Suprapubic skin (tissue), 4 donors: ENCODE measurements around the gene F3. TPM values are rescaled to one million over a fixed set of nuclear protein-coding genes. Genes with fewer than 3 reads are reported as not detected.

Experiments
- DNase-seq, 2 donors: peaks; one replicate each; pipeline ENCODE4 v3.0.0-alpha.2; 2019; ENCODE audit warnings: low spot score in 2 of 2
- H3K27ac ChIP-seq: fragments of 200-600 bp; sonication (generic); one replicate; pipeline ENCODE4 v1.5.1; 2019
- H3K27me3 ChIP-seq: fragments of 200-600 bp; sonication (generic); one replicate; pipeline ENCODE4 v1.5.1; 2019
- H3K36me3 ChIP-seq: fragments of 200-600 bp; sonication (generic); one replicate; pipeline ENCODE4 v1.5.1; 2019
- H3K4me1 ChIP-seq: fragments of 200-600 bp; sonication (generic); one replicate; pipeline ENCODE4 v1.5.1; 2019
- H3K4me3 ChIP-seq: fragments of 200-600 bp; sonication (generic); one replicate; pipeline ENCODE4 v1.5.1; 2019; ENCODE audit warnings: mild to moderate bottlenecking
- H3K9me3 ChIP-seq: fragments of 200-600 bp; sonication (generic); one replicate; pipeline ENCODE4 v1.5.1; 2019
- CTCF ChIP-seq, 2 donors: fragments of 200-600 bp in 1 of 2; fragments of 450-650 bp in 1 of 2; sonication (generic) in 1 of 2; IDR thresholded peaks; one replicate each; pipeline ENCODE4 v1.5.1; 2016 to 2019; ENCODE audit warnings: antibody characterized with exemption in 2 of 2, mild to moderate bottlenecking in 1 of 2, moderate library complexity in 1 of 2
- EP300 ChIP-seq: sonication (generic); formaldehyde crosslinking; IDR thresholded peaks from one replicate; pipeline ENCODE4 v1.6.1; 2017; ENCODE audit warnings: antibody characterized with exemption
- POLR2A ChIP-seq, 2 donors: fragments of 450-650 bp; IDR thresholded peaks; one replicate each; pipeline ENCODE4 v1.6.1; 2017; ENCODE audit warnings: antibody characterized with exemption in 2 of 2, mild to moderate bottlenecking in 2 of 2, moderate library complexity in 2 of 2
- POLR2AphosphoS5 ChIP-seq, 3 donors: sonication (generic); formaldehyde crosslinking; IDR thresholded peaks; one replicate each; pipeline ENCODE4 v1.6.1; 2017; ENCODE audit warnings: antibody characterized with exemption in 3 of 3
- WGBS: methylation state at CpG from one replicate; pipeline ENCODE4 v1.1.5; 2018; 5-methylcytosine and 5-hydroxymethylcytosine counted together
- total RNA-seq, 4 donors: library from RNA; depleted of rRNA; stranded (reverse); fragments of >200 nt; gene quantifications; one replicate each; pipeline ENCODE4 v1.1.0, GENCODE V29; 2016

F3 gene
- total RNA-seq, 4 donors from 2014 or later, result 36.5 to 110 (median 84.0) TPM

DNA sequence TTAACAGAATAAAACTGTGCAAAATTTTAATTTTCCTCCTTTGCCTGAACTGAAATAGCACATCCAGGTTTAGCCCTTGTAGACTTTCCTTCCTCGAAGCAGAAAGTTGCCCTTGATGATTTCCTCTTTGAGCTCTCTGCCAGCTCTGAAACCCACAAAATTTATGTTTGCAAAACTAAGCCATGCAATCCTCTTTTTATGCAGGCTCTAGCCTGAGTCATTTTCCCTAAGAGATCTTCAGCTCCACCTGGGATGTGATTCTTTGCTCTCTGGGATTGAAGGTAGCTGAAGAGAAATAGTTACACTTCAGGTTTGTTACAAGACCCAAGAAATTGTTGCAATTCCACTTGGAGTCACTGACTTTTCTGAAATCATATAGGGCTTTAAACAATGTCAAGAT is 1.4 kb upstream of the F3 start:
- Histone ChIP-seq H3K4me1 (peaks cover 56% of the 10 kb centered on the region), H3K27ac (no peak overlapping the region), H3K4me3 (peak overlapping the region; percentile 66), H3K27me3 (peaks cover 3% of the 10 kb centered on the region), H3K36me3 (no peaks in the 10 kb centered on the region), H3K9me3 (no peaks in the 10 kb centered on the region)
- 10% methylated on average over 1 of the region's 1 CpG for WGBS
- DNase-seq, result no peak
- TF ChIP-seq POLR2A (IDR thresholded peaks at IDR 0.05), result no peak
- TF ChIP-seq EP300, result no peak
- TF ChIP-seq CTCF (IDR thresholded peaks at IDR 0.05), result no peak
- TF ChIP-seq POLR2AphosphoS5 (IDR thresholded peaks at IDR 0.05), result no peak

GRCh38 chr1:94542088-94542870 is 720 bp upstream of the F3 start:
- Histone ChIP-seq H3K4me1 (peaks cover 56% of the 10 kb centered on the region), H3K27me3 (peaks cover 3% of the 10 kb centered on the region), H3K4me3 (peak overlapping the region; percentile 66), H3K27ac (peak overlapping the region; percentile 87), H3K9me3 (no peaks in the 10 kb centered on the region), H3K36me3 (no peaks in the 10 kb centered on the region)
- WGBS, result 2% methylated on average over 15 of the region's 26 CpGs
- DNase-seq, result peak; percentile 75 to 81
- TF ChIP-seq POLR2AphosphoS5 (IDR thresholded peaks at IDR 0.05) (no peak), POLR2A (IDR thresholded peaks at IDR 0.05) (no peak), EP300 (no peak), CTCF (IDR thresholded peaks at IDR 0.05) (no peak)

DNA sequence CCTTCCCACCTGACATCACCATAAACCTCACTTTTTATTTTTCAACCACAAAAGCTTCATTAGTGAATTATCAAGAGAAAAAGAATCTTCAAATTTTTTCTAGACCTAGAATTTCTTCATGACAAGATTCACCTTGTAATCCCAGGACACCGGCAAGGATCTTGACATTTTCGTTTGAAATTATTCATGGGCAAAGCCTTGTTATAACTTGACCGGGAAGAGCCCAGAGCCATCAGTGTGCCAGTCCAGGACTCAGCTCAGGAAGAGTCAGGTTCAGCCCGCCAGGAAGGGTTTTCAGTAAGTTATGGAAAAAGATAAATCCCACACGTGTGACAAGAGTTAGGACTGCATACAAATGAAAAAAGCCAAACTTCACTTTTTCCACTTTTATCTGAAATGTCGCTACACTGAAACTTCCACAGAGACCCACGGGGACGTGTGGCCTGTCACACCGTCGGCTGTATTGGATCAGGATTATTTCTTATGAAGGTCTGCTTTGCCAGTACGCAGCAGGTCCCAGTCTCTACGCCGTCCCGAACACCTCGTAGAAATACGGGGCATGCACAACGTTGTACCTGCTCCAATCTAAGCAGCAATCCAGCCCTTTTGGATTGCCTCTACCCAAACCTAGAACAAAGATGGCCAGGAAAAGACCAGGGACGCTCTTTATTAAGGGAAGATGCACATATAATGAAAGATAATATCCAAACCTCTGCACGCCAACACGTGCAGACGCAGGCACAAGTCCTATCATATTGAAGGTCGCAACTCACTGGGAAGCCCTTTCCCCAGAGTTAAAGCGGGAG is 916 bp downstream of the F3 start:
- TF ChIP-seq POLR2A (IDR thresholded peaks at IDR 0.05), result no peak
- TF ChIP-seq CTCF (IDR thresholded peaks at IDR 0.05), result no peak
- TF ChIP-seq EP300, result no peak
- Histone ChIP-seq H3K4me1 (peaks cover 56% of the 10 kb centered on the region), H3K27ac (peak overlapping the region; percentile 87), H3K9me3 (no peaks in the 10 kb centered on the region), H3K36me3 (peaks cover under 1% of the 10 kb centered on the region), H3K27me3 (peaks cover 3% of the 10 kb centered on the region), H3K4me3 (peak overlapping the region; percentile 66)
- WGBS, result 45% methylated on average over 23 of the region's 23 CpGs
- no peak for DNase-seq

GRCh38 chr1:94539496-94539895 is 2.1 kb downstream of the F3 start:
- DNase-seq, result no peak
- Histone ChIP-seq H3K9me3 (no peaks in the 10 kb centered on the region), H3K27me3 (peaks cover 3% of the 10 kb centered on the region), H3K4me1 (peaks cover 51% of the 10 kb centered on the region), H3K4me3 (peak overlapping the region; percentile 66), H3K27ac (no peak overlapping the region), H3K36me3 (peaks cover 7% of the 10 kb centered on the region)
- TF ChIP-seq CTCF (IDR thresholded peaks at IDR 0.05) (no peak), POLR2A (IDR thresholded peaks at IDR 0.05) (no peak), POLR2AphosphoS5 (IDR thresholded peaks at IDR 0.05) (no peak), EP300 (no peak)
- 30% methylated on average over 3 of the region's 3 CpGs for WGBS

- Histone ChIP-seq H3K4me1 (peaks cover 39% of the 10 kb centered on the region), H3K36me3 (peaks cover 7% of the 10 kb centered on the region), H3K9me3 (no peaks in the 10 kb centered on the region), H3K27ac (no peak overlapping the region), H3K27me3 (no peaks in the 10 kb centered on the region), H3K4me3 (peak overlapping the region; percentile 66)
- 85% methylated on average over 6 of the region's 6 CpGs for WGBS
- no peak for DNase-seq
- no peak for TF ChIP-seq EP300
- TF ChIP-seq POLR2AphosphoS5 (IDR thresholded peaks at IDR 0.05), result no peak
- no peak for TF ChIP-seq POLR2A (IDR thresholded peaks at IDR 0.05)
- no peak for TF ChIP-seq CTCF (IDR thresholded peaks at IDR 0.05)
Observed at GRCh38 chr1:94538243-94538827, 3.2 kb downstream of the F3 start.
